Neural crest cell (in vitro differentiated cells): ENCODE measurements around the gene LIM2. TPM values are rescaled to one million over a fixed set of nuclear protein-coding genes. Genes with fewer than 3 reads are reported as not detected.

Experiments used
- DNase-seq: peaks from one replicate; pipeline ENCODE4 v3.0.0; 2021; ENCODE audit warnings: low read depth, mixed read lengths, low spot score
- H3K27ac Mint-ChIP-seq: one replicate; pipeline ENCODE4 v1.8.0; 2021; ENCODE audit warnings: mild to moderate bottlenecking, mixed read lengths; ENCODE audit not compliant: unreplicated experiment
- H3K27me3 Mint-ChIP-seq: 2 replicates; pipeline ENCODE4 v1.8.0; 2021; ENCODE audit warnings: low read depth, mild to moderate bottlenecking, mixed read lengths
- H3K36me3 Mint-ChIP-seq: 2 replicates; pipeline ENCODE4 v1.8.0; 2021; ENCODE audit warnings: low read depth, mild to moderate bottlenecking, mixed read lengths
- H3K4me1 Mint-ChIP-seq: 2 replicates; pipeline ENCODE4 v1.8.0; 2021; ENCODE audit warnings: mixed read lengths
- H3K4me3 Mint-ChIP-seq: one replicate; pipeline ENCODE4 v1.8.0; 2021; ENCODE audit warnings: mild to moderate bottlenecking, mixed read lengths
- H3K9me3 Mint-ChIP-seq: 2 replicates; pipeline ENCODE4 v1.8.0; 2021; ENCODE audit warnings: mixed read lengths
- CTCF ChIP-seq: fragments of 200-600 bp; sonication (generic); conservative IDR thresholded peaks from 2 replicates; pipeline ENCODE4 v1.5.0; 2021; ENCODE audit warnings: antibody characterized with exemption, mild to moderate bottlenecking
- total RNA-seq: library from RNA; stranded (reverse); gene quantifications from 2 replicates; pipeline ENCODE4 v1.2.1, GENCODE V29; 2021

LIM2 gene
- total RNA-seq, 1 donor from 2014 or later = not detected

DNA sequence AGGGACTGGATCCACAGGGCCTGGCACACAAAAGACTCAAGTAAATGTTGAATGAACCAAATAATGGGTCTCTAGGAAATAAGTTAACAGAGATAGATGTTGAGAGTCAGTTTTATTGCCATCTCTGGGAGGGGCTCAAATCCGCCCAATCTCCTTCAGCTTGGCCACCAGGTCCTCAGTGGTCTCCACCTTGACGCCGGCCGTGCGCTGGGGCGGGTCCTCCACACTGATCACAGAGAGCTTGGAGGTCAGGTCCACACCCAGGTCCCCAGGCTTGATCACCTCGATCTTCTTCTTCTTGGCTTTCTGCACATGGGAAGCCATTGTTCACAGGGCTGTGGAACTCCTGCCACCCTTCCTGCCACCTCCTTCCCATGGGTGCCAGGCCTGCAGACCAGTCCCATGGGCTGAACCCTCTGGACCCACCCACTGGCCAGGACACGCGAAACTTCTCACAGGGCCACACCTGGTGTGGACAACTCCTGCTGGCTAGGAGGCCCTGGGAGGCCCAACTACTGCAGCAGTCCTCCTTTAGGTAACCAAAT lies 42.6 kb downstream of the LIM2 start:
- peaks cover 3% of the 10 kb centered on the region for H3K36me3 Mint-ChIP-seq
- TF ChIP-seq CTCF = no peak
- no peak for DNase-seq
- no peaks in the 10 kb centered on the region for H3K4me1 Mint-ChIP-seq
- no peak overlapping the region for H3K4me3 Mint-ChIP-seq
- peaks cover 15% of the 10 kb centered on the region for H3K27me3 Mint-ChIP-seq
- no peak overlapping the region for H3K27ac Mint-ChIP-seq
- H3K9me3 Mint-ChIP-seq = no peaks in the 10 kb centered on the region

DNA sequence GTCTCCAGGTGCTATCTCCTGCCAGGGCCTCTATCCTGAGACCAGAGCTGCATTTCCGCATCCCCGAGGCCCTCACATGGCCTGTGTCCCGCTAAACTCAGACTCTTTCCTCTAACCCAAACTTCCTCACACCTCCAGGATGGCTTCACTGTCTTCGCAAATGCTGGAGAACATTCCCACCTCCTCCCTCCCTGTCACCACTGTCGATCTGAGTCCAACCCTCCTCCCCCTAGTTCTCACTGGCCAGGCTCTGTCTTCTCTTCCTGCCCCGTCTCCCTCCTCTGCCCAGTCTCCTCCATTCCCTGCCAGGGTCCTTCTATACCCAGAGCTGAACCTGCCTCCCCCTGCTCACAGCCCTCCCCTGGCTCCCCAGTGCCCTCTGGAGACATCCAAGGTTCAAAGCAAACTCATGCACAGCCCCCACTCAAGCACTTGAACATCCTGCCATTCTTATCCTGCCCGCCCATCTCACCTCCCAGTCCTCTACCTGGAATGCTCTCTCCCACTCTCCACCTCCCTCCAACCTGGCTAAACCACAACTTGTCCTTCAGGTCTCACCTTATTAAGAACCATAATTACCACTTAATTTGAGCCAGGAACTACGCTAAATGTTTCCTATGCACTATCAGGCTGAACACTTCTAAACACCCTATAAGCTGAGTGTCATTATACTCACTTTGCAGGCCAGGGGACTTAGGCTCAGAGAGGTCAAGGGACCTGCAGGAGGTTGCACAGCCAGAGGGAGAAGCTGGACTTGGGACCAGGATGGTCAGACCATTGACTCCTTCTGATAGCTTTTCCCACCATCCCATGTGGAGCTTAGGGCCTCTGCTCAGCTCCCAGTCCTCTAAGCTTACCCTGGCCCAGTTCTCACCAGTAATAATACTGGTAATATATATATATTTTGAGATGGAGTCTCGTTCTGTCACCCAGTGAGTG lies 44.9 kb downstream of the LIM2 start:
- H3K27ac Mint-ChIP-seq = peak overlapping the region; percentile 86
- H3K9me3 Mint-ChIP-seq = no peaks in the 10 kb centered on the region
- peak overlapping the region; percentile 39 for H3K4me3 Mint-ChIP-seq
- H3K27me3 Mint-ChIP-seq = peaks cover 15% of the 10 kb centered on the region
- H3K36me3 Mint-ChIP-seq = peaks cover 3% of the 10 kb centered on the region
- peaks cover 12% of the 10 kb centered on the region for H3K4me1 Mint-ChIP-seq
- DNase-seq = no peak
- TF ChIP-seq CTCF = no peak

DNA sequence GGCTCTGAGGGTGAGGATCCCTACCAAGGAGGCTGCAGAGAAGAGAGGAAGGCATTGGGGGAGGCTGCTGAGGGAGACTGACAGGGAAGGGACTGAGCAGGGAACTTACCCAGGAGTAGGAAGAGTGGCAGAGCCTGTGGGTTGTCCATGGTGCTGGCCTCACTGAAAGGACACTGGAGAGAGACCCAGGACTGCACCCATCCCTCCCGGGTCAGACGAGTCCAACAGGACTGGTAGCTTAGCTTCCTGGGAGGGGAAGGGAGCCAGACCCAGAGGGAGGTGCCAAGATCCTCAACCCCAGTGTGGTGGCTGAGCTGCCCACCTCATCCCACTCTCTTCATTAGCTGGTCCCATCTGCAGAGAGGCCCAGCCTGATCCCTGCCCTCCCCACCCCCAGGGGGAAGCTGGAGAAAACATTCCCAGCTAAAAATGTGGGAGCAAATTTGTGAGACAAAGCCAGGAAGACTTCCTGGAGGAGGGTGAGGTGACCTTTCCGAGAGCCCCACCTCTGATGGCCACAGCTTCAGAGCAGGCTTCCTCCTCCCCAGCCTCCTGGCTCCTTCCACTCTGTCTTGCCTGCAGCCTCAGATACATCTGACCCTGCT lies 45.7 kb downstream of the LIM2 start, which contains the start of gene VSIG10L:
VSIG10L (minus strand) TSS at position 164 of the 605 bp plus-strand sequence; CDS start at position 149, 15 bp downstream.
- H3K27ac Mint-ChIP-seq = peak within 1 kb of the TSS; percentile 86
- H3K4me3 Mint-ChIP-seq = peak within 1 kb of the TSS; percentile 58
- peaks cover 12% of the 10 kb centered on the region for H3K4me1 Mint-ChIP-seq
- DNase-seq = no peak
- no peak for TF ChIP-seq CTCF
- no peaks in the 10 kb centered on the region for H3K9me3 Mint-ChIP-seq
- H3K36me3 Mint-ChIP-seq = no peaks in the 10 kb centered on the region
- peaks cover 15% of the 10 kb centered on the region for H3K27me3 Mint-ChIP-seq

DNA sequence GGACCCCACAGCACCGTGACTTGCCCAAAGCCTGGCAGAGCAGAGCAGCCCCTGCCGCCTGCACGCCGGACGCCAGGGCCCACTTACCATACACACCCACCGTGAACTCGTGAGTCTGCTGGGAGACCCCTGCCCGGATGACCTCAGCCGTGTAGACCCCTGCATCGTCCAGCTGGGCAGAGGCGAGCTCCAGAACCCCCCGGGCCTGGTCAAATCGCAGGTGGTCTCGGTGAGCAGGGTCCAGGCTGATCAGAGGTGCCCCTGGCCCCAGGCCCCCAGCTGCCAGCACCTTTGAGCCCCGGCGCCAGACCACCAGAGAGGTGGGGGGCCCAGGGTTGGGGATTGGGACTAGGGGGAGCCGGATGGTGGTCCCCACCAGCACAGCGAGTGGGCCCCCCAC lies 46.7 kb downstream of the LIM2 start:
- Mint-ChIP-seq H3K9me3 (no peaks in the 10 kb centered on the region), H3K4me1 (peaks cover 12% of the 10 kb centered on the region), H3K27me3 (peaks cover 15% of the 10 kb centered on the region), H3K27ac (no peak overlapping the region), H3K4me3 (peak overlapping the region; percentile 58), H3K36me3 (no peaks in the 10 kb centered on the region)
- TF ChIP-seq CTCF = no peak
- no peak for DNase-seq

GRCh38 chr19:51339687-51340656 lies 47.8 kb downstream of the LIM2 start:
- H3K9me3 Mint-ChIP-seq = no peaks in the 10 kb centered on the region
- peak overlapping the region; percentile 89 for H3K4me3 Mint-ChIP-seq
- TF ChIP-seq CTCF = peak; percentile 38
- peaks cover 17% of the 10 kb centered on the region for H3K4me1 Mint-ChIP-seq
- H3K36me3 Mint-ChIP-seq = no peaks in the 10 kb centered on the region
- DNase-seq = peak; percentile 91
- peak overlapping the region; percentile 13 for H3K27ac Mint-ChIP-seq
- peaks cover 15% of the 10 kb centered on the region for H3K27me3 Mint-ChIP-seq
